Activated B cell treated with CpG ODN at 0.5 μM for 24 hours (primary cell): ENCODE measurements around the gene CTSW. TPM values are rescaled to one million over a fixed set of nuclear protein-coding genes. Genes with fewer than 3 reads are reported as not detected.

Source experiments
- ATAC-seq: fragments of 200-7000 bp; cut with Tn5 transposase; one replicate; pipeline ENCODE4 v1.10.0; 2021; ENCODE audit warnings: low read depth, mild to moderate bottlenecking, moderate library complexity
- CTCF ChIA-PET: fragments of 350-600 bp; sonication (Branson Sonifier 250); formaldehyde crosslinking; loops from one replicate; lab custom pipeline; 2021; ENCODE audit warnings: antibody characterized with exemption; lab: Charles Lee
- POLR2A ChIA-PET: fragments of 350-600 bp; sonication (Branson Sonifier 250); formaldehyde crosslinking; loops from one replicate; lab custom pipeline; 2021; ENCODE audit warnings: antibody characterized with exemption; lab: Charles Lee
- DNase-seq: peaks from one replicate; pipeline ENCODE4 v3.0.0; 2022
- H3K27ac Mint-ChIP-seq: one replicate; pipeline ENCODE4 v1.8.0; 2020; ENCODE audit warnings: mixed read lengths
- H3K27me3 Mint-ChIP-seq: one replicate; pipeline ENCODE4 v1.8.0; 2021; ENCODE audit warnings: mixed read lengths
- H3K36me3 Mint-ChIP-seq: one replicate; pipeline ENCODE4 v1.8.0; 2021; ENCODE audit warnings: low read depth, mixed read lengths
- H3K4me1 Mint-ChIP-seq: one replicate; pipeline ENCODE4 v1.8.0; 2021; ENCODE audit warnings: mixed read lengths
- H3K4me3 Mint-ChIP-seq: one replicate; pipeline ENCODE4 v1.8.0; 2020; ENCODE audit warnings: mild to moderate bottlenecking, mixed read lengths
- H3K9me3 Mint-ChIP-seq: one replicate; pipeline ENCODE4 v1.8.0; 2020; ENCODE audit warnings: mixed read lengths
- intact Hi-C: fragments of 100-400 bp; cut with micrococcal nuclease; formaldehyde crosslinking; loops from one replicate; pipeline ENCODE4 v1.15.1; 2024
- total RNA-seq: library from RNA; stranded (reverse); gene quantifications from 2 replicates; pipeline ENCODE4 v1.2.3, GENCODE V29; 2022
- TF ChIP-seq, protein P1 (sequence below): fragments of 200-600 bp; IDR thresholded peaks from one replicate; pipeline ENCODE4 v1.8.0; 2022; ENCODE audit warnings: antibody characterized with exemption, mild to moderate bottlenecking

The CTSW gene
- total RNA-seq, 1 donor from 2014 or later: 0.93 TPM

DNA sequence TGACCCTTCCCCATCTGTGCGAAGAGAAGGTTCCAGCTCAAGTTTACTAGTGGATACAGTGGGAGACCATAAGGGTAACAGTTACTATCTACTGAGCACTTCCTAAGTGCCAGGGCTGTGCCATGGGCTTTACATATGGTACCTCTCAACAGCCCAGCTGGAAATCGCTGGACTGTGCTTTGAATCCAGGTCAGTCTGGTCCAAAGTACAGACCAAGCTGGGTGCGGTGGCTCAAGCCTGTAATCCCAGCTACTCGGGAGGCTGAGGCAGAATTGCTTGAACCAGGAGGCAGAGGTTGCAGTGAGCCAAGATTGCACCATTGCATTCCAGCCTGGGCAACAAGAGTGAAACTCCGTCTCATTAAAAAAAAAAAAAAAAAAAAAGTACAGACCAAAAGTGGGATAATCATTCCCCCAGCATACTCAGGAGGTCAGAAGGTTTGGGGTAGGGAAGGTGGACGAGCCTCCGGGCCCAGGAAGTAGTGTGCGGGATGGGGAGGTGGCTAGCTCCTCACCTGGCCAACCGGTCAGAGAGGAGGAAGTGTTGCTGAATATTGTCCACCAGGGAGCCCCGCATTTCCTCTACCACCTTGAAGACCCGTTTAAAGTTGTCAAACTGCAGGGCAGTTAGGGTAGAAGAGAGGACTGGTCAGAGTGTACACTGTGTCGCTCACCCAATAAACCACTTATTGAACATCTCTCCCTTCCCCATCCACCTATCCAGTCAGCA lies 6.3 kb downstream of the CTSW start:
- no peak overlapping the region for H3K27ac Mint-ChIP-seq
- ChIA-PET CTCF (interaction anchor here (0.6 to 4.0 kb wide), 15 partner anchors 8 to 174 kb away, joined by 3 to 67 read pairs (median 9); partner anchors contain the start of genes KAT5, MUS81 and SNX32), POLR2A (interaction anchor here (0.7 to 11.8 kb wide), 10 partner anchors 8 to 790 kb away, joined by 3 to 340 read pairs (median 7); partner anchors contain the start of genes BANF1, CFL1, EFEMP2 and EIF1AD)
- H3K36me3 Mint-ChIP-seq: peaks cover 49% of the 10 kb centered on the region
- no peak overlapping the region for H3K4me3 Mint-ChIP-seq
- no peaks in the 10 kb centered on the region for H3K27me3 Mint-ChIP-seq
- ATAC-seq: no peak
- intact Hi-C loops: loop anchor here (10.0 kb wide), 1 partner anchor 249 kb away; no protein-coding TSS in a partner anchor
- no peak for DNase-seq
- H3K4me1 Mint-ChIP-seq: peaks cover 57% of the 10 kb centered on the region
- TF ChIP-seq, protein P1, sequence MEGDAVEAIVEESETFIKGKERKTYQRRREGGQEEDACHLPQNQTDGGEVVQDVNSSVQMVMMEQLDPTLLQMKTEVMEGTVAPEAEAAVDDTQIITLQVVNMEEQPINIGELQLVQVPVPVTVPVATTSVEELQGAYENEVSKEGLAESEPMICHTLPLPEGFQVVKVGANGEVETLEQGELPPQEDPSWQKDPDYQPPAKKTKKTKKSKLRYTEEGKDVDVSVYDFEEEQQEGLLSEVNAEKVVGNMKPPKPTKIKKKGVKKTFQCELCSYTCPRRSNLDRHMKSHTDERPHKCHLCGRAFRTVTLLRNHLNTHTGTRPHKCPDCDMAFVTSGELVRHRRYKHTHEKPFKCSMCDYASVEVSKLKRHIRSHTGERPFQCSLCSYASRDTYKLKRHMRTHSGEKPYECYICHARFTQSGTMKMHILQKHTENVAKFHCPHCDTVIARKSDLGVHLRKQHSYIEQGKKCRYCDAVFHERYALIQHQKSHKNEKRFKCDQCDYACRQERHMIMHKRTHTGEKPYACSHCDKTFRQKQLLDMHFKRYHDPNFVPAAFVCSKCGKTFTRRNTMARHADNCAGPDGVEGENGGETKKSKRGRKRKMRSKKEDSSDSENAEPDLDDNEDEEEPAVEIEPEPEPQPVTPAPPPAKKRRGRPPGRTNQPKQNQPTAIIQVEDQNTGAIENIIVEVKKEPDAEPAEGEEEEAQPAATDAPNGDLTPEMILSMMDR: no peak
- no peaks in the 10 kb centered on the region for H3K9me3 Mint-ChIP-seq

DNA sequence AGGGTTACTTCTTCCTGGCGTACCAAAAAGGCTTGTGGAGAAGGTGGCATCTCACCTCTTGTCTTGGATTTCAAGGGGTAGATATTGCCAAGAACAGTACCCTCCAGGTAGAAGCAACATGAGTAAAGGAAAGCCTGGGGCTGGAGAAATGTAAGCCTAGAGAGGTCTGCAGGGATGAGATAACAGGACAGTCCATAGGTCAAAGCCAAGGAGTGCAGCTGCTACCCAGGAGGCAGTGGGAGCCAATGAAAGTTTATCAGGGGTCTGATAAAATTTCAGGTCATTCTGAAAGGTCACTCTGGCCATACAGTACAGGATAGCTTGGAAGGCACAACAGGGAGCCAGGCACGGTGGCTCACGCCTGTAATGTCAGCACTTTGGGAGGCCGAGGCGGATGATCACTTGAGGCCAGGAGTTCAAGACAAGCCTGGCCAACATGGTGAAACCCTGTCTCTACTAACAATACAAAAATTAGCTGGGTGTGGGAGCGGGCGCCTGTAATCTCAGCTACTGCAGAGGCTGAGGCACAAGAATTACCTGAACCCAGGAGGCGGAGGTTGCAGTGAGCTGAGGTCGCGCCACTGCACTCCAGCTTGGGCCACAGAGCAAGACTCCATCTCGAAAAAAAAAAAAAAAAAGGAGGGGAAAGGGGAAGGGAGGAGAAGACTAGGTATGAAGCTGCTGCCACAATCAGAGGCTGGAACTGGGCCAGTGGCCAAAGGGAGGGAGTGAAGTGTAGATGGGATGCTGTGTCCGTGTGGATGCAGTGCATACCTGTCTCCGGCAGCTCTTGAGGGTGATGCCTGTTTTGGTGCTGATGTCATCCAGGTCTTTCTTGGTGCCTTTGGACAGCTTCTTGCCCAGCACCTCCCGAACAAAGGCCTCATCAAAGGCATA lies 7.4 kb downstream of the CTSW start:
- intact Hi-C loops: loop anchor here (10.0 kb wide), 1 partner anchor 248 kb away; no protein-coding TSS in a partner anchor
- Mint-ChIP-seq H3K27me3 (no peaks in the 10 kb centered on the region), H3K36me3 (peaks cover 48% of the 10 kb centered on the region), H3K4me1 (peaks cover 58% of the 10 kb centered on the region), H3K27ac (peak overlapping the region; percentile 95), H3K9me3 (no peaks in the 10 kb centered on the region), H3K4me3 (peak overlapping the region; percentile 98)
- POLR2A ChIA-PET: interaction anchor here (0.6 to 11.8 kb wide), 10 partner anchors 8 to 360 kb away, joined by 3 to 340 read pairs (median 6); partner anchors contain the start of genes C11orf68, CFL1, DRAP1 and KAT5
- ATAC-seq: no peak
- TF ChIP-seq, protein P1: no peak
- DNase-seq: no peak
- CTCF ChIA-PET: interaction anchor here (1.5 to 4.2 kb wide), 6 partner anchors 13 to 175 kb away, joined by 4 to 63 read pairs (median 20); partner anchors contain the start of genes CFL1, KAT5 and MUS81

- no peaks in the 10 kb centered on the region for H3K9me3 Mint-ChIP-seq
- CTCF ChIA-PET: interaction anchor here (0.7 to 4.2 kb wide), 17 partner anchors 9 to 176 kb away, joined by 3 to 63 read pairs (median 3); partner anchors contain the start of genes C11orf68, CFL1, FOSL1 and KAT5
Measured at GRCh38 chr11:65887723-65888162, 8.1 kb downstream of the CTSW start.

GRCh38 chr11:65888163-65888814 lies 8.7 kb downstream of the CTSW start, which contains the start of gene FIBP:
TSS of gene FIBP (minus strand) at chr11:65888471. CDS start at chr11:65888418, 53 bp downstream.
- DNase-seq (peak; percentile 91), ATAC-seq (peak; percentile 63)
- H3K4me3 Mint-ChIP-seq: peak within 1 kb of the TSS; percentile 98
- H3K27me3 Mint-ChIP-seq: no peaks in the 10 kb centered on the region
- peak within 1 kb of the TSS; percentile 95 for H3K27ac Mint-ChIP-seq
- ChIA-PET CTCF (interaction anchor here (0.7 to 4.2 kb wide), 19 partner anchors 8 to 176 kb away, joined by 3 to 63 read pairs (median 3); partner anchors contain the start of genes BANF1, C11orf68, CFL1 and FOSL1), POLR2A (interaction anchor here (0.6 to 11.8 kb wide), 46 partner anchors 8 to 1572 kb away, joined by 3 to 340 read pairs (median 5); partner anchors contain the start of genes BANF1, C11orf68, CFL1 and DRAP1)
- peaks cover 38% of the 10 kb centered on the region for H3K36me3 Mint-ChIP-seq
- TF ChIP-seq, protein P1: peak; percentile 23
- H3K9me3 Mint-ChIP-seq: no peaks in the 10 kb centered on the region
- peaks cover 70% of the 10 kb centered on the region for H3K4me1 Mint-ChIP-seq
- intact Hi-C loops: loop anchor here (1.0 to 10.0 kb wide), 7 partner anchors 15 to 381 kb away; partner anchors contain the start of genes AP5B1, EFEMP2, MUS81 and RAB1B

More at GRCh38 chr11:65887723-65888162, 8.1 kb downstream of the CTSW start:
- Mint-ChIP-seq H3K27ac (peak overlapping the region; percentile 95), H3K27me3 (no peaks in the 10 kb centered on the region), H3K4me1 (peaks cover 65% of the 10 kb centered on the region), H3K4me3 (peak overlapping the region; percentile 98), H3K36me3 (peaks cover 42% of the 10 kb centered on the region)
- intact Hi-C loops: loop anchor here (1.0 to 10.0 kb wide), 7 partner anchors 15 to 381 kb away; partner anchors contain the start of genes AP5B1, EFEMP2, MUS81 and RAB1B
- TF ChIP-seq, protein P1: no peak
- DNase-seq: no peak
- ATAC-seq: no peak
- POLR2A ChIA-PET: interaction anchor here (0.6 to 11.8 kb wide), 41 partner anchors 9 to 1571 kb away, joined by 3 to 340 read pairs (median 6); partner anchors contain the start of genes BANF1, C11orf68, CFL1 and DRAP1
